Left lung (tissue), 10 donors: ENCODE results near the gene RAB20. TPM values are rescaled to one million over a fixed set of nuclear protein-coding genes. Genes with fewer than 3 reads are reported as not detected.

Experiments
- ATAC-seq: fragments of 200-7000 bp; cut with Tn5 transposase; one replicate; pipeline ENCODE4 v1.9.1; 2020; ENCODE audit warnings: moderate library complexity
- DNase-seq, 4 donors: peaks; one replicate each; pipeline ENCODE4 v3.0.0-alpha.2; 2013 to 2020
- H3K27ac ChIP-seq, 2 donors: fragments of 200-600 bp; sonication (generic) in 1 of 2; one replicate each; pipeline versions ENCODE4 v1.5.0 to v1.8.0; 2020 to 2021
- H3K27me3 ChIP-seq, 2 donors: fragments of 200-600 bp; sonication (generic) in 1 of 2; one replicate each; pipeline versions ENCODE4 v1.5.0 to v1.8.0; 2020 to 2021
- H3K36me3 ChIP-seq, 2 donors: fragments of 200-600 bp; sonication (generic) in 1 of 2; one replicate each; pipeline versions ENCODE4 v1.5.0 to v1.8.0; 2020 to 2021
- H3K4me1 ChIP-seq, 2 donors: fragments of 200-600 bp; one replicate each; pipeline ENCODE4 v1.8.0; 2021
- H3K4me3 ChIP-seq, 2 donors: fragments of 200-600 bp; sonication (generic) in 1 of 2; one replicate each; pipeline versions ENCODE4 v1.5.0 to v1.8.0; 2020 to 2021; ENCODE audit warnings: mild to moderate bottlenecking in 1 of 2
- H3K9me3 ChIP-seq, 2 donors: fragments of 200-600 bp; sonication (generic) in 1 of 2; one replicate each; pipeline versions ENCODE4 v1.5.0 to v1.8.0; 2020 to 2021
- intact Hi-C, 2 donors: fragments of 100-400 bp; cut with DNase I; formaldehyde crosslinking; loops; one replicate each; pipeline versions ENCODE4 v1.11.2 to v1.14.2; 2022
- polyA plus RNA-seq, 6 donors: library from polyadenylated mRNA; unstranded; fragments of 120-200 nt; gene quantifications; one replicate each; pipeline ENCODE4 v1.2.1, GENCODE V29; 2013; ENCODE audit not compliant: insufficient read length in 6 of 6
- total RNA-seq, 2 donors: library from RNA; stranded (reverse); fragmentation: NEBNext Ultra II Directional; extraction: Animal tissue kit (Norgen Biotek cat#: 25700); gene quantifications; one replicate each; pipeline ENCODE4 v1.2.1, GENCODE V29; 2021
- TF ChIP-seq, protein P1 (sequence below), 2 donors: fragments of 200-600 bp; sonication (generic) in 1 of 2; IDR thresholded peaks; one replicate each; pipeline versions ENCODE4 v1.5.0 to v1.8.0; 2021; ENCODE audit warnings: antibody characterized with exemption in 2 of 2
- donor health status: DM: no; HTN: yes; CAD: no.
- donor health status: DM: no; HTN: no; CAD: no.

Gene RAB20
- total and polyA plus RNA-seq, 8 donors: 20.1 to 42.4 (median 21.3) TPM

DNA sequence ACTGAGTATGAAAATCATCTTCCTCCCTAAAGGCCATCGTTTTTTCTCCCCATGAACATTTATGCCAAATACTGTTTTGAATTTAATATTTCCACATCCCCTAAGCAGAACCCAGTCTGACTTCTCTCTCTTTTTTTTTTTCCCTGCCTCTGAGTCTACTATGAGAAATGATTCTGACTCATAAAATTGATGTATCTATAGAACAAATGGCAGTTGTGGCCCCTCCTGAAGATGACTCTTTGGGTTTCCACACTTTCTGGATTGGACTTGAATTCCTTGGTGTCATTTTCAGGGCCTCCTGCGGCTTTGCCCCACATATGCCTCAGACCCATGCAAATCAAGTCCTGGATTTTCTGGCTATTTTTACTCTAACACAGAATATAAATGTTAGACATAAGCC is 31.1 kb upstream of the RAB20 start:
- H3K9me3 ChIP-seq: no peaks in the 10 kb centered on the region
- peaks cover 0 to 6% of the 10 kb centered on the region in 2 donors for H3K4me1 ChIP-seq
- no peaks in the 10 kb centered on the region for H3K36me3 ChIP-seq
- no peaks in the 10 kb centered on the region for H3K27me3 ChIP-seq
- intact Hi-C loops: loop anchor here in 1 of 2 donors (10.0 kb wide), 1 partner anchor 222 kb away; no protein-coding TSS in a partner anchor
- no peak overlapping the region for H3K27ac ChIP-seq
- DNase-seq: no peak
- TF ChIP-seq, protein P1, sequence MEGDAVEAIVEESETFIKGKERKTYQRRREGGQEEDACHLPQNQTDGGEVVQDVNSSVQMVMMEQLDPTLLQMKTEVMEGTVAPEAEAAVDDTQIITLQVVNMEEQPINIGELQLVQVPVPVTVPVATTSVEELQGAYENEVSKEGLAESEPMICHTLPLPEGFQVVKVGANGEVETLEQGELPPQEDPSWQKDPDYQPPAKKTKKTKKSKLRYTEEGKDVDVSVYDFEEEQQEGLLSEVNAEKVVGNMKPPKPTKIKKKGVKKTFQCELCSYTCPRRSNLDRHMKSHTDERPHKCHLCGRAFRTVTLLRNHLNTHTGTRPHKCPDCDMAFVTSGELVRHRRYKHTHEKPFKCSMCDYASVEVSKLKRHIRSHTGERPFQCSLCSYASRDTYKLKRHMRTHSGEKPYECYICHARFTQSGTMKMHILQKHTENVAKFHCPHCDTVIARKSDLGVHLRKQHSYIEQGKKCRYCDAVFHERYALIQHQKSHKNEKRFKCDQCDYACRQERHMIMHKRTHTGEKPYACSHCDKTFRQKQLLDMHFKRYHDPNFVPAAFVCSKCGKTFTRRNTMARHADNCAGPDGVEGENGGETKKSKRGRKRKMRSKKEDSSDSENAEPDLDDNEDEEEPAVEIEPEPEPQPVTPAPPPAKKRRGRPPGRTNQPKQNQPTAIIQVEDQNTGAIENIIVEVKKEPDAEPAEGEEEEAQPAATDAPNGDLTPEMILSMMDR (IDR thresholded peaks at IDR 0.05): no peak
- no peak for ATAC-seq
- no peak overlapping the region for H3K4me3 ChIP-seq

DNA sequence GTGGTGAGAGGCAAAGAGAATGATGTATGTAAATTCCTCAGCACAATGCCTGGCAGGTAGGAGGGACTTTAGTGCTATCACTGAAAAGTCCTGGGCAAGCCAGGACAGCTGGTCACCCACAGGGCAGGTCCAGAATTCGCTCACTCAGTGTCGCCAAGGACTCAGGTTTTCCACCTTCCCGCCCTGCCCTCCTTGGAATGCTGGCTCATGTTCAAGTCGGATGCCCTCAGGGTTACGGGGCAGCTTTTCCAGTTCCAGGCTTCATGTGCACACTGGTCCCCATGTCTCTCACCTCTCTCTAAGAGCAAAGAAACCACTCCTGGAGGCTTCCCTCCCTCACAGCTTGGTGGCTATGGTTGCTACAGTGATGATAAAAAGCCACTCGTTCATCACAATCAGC is 29.1 kb upstream of the RAB20 start:
- TF ChIP-seq, protein P1 (IDR thresholded peaks at IDR 0.05): no peak
- H3K4me3 ChIP-seq: no peak overlapping the region
- intact Hi-C loops: loop anchor here in 1 of 2 donors (10.0 kb wide), 1 partner anchor 224 kb away; no protein-coding TSS in a partner anchor

GRCh38 chr13:110589793-110590390 is 28.4 kb upstream of the RAB20 start:
- TF ChIP-seq, protein P1 (IDR thresholded peaks at IDR 0.05): no peak
- Histone ChIP-seq H3K4me1 (peaks cover 0 to 6% of the 10 kb centered on the region in 2 donors), H3K27ac (no peak overlapping the region), H3K27me3 (no peaks in the 10 kb centered on the region), H3K4me3 (no peak overlapping the region), H3K36me3 (no peaks in the 10 kb centered on the region), H3K9me3 (no peaks in the 10 kb centered on the region)
- ATAC-seq (no peak), DNase-seq (no peak)
- intact Hi-C loops: loop anchor here in 1 of 2 donors (10.0 kb wide), 1 partner anchor 225 kb away; no protein-coding TSS in a partner anchor

More for the DNA sequence above, 29.1 kb upstream of the RAB20 start:
- ATAC-seq (peak; percentile 61), DNase-seq (no peak)
- H3K27me3 ChIP-seq: no peaks in the 10 kb centered on the region
- no peak overlapping the region for H3K27ac ChIP-seq
- H3K9me3 ChIP-seq: no peaks in the 10 kb centered on the region
- H3K36me3 ChIP-seq: no peaks in the 10 kb centered on the region
- H3K4me1 ChIP-seq: peaks cover 0 to 6% of the 10 kb centered on the region in 2 donors

DNA sequence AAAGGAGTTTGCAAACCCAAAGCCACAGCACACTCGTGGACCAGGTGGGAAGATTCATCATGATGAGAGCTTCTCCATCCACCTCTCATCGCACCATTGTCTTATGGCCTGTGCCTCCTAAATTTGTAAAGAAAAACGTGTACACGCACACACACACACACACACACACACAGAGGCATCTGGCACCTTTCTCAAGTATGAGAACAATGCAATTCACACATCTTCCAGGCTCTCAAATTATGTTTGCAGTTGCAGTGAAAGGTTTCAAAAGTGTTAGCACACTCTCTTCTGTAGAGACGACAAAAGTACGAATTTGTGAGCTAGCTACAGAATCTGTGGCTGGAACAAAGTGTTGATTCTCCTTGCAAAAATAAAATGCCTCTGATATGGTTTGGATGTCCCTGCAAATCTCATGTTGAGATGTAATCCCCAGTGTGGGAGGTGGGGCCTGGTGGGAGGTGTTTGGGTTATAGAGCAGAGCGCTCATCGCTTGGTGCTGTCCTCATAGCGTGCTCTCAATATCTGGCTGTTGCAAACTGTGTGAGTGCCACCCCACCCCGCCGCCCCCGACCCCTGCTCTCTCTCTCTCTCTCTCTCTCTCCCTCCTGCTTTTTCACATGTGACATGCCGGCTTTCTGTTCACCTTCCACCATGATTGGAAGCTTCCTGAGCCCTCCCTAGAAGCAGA is 21.8 kb upstream of the RAB20 start:
- no peaks in the 10 kb centered on the region for H3K9me3 ChIP-seq

More for the DNA sequence above, 21.8 kb upstream of the RAB20 start:
- DNase-seq (no peak), ATAC-seq (no peak)
- no peaks in the 10 kb centered on the region for H3K27me3 ChIP-seq
- no peak overlapping the region for H3K27ac ChIP-seq
- TF ChIP-seq, protein P1 (IDR thresholded peaks at IDR 0.05): no peak
- no peak overlapping the region for H3K4me3 ChIP-seq
- H3K4me1 ChIP-seq: no peaks in the 10 kb centered on the region
- H3K36me3 ChIP-seq: no peaks in the 10 kb centered on the region
- intact Hi-C loops: no loop called here
